SK-N-SH treated with all-trans-retinoic acid at 6 μM for 48 hours (cell line): ENCODE data around the gene RETREG1.

ENCODE experiments used
- ARNTL ChIP-seq: fragments of 450-650 bp; formaldehyde crosslinking; IDR thresholded peaks from 2 replicates; pipeline ENCODE4 v1.5.0; 2020; ENCODE audit warnings: low read depth, mild to moderate bottlenecking, moderate library complexity, borderline replicate concordance
- BACH2 ChIP-seq: fragments of 250-450 bp; sonication (Bioruptor Pico); IDR thresholded peaks from 2 replicates; pipeline ENCODE4 v1.9.0; 2021; ENCODE audit warnings: mild to moderate bottlenecking, borderline replicate concordance
- CSDC2 ChIP-seq: fragments of 250-450 bp; sonication (Bioruptor Pico); IDR thresholded peaks from 2 replicates; pipeline ENCODE4 v1.5.0; 2020; ENCODE audit warnings: mild to moderate bottlenecking, moderate library complexity
- ESRRG ChIP-seq: fragments of 250-450 bp; sonication (Bioruptor Pico); IDR thresholded peaks from 2 replicates; pipeline ENCODE4 v1.6.1; 2021; ENCODE audit warnings: mild to moderate bottlenecking
- ISL1 ChIP-seq: fragments of 250-450 bp; sonication (Bioruptor Pico); IDR thresholded peaks from 2 replicates; pipeline ENCODE4 v2.1.2; 2022; ENCODE audit warnings: mild to moderate bottlenecking, moderate library complexity
- PPARA ChIP-seq: fragments of 250-450 bp; sonication (Bioruptor Pico); IDR thresholded peaks from 2 replicates; pipeline ENCODE4 v1.5.0; 2020; ENCODE audit warnings: mild to moderate bottlenecking, borderline replicate concordance
- RARB ChIP-seq: fragments of 250-450 bp; sonication (Bioruptor Pico); IDR thresholded peaks from 2 replicates; pipeline ENCODE4 v1.8.0; 2021; ENCODE audit warnings: mild to moderate bottlenecking, moderate library complexity
- ZFP3 ChIP-seq: fragments of 250-450 bp; sonication (Bioruptor Pico); IDR thresholded peaks from 2 replicates; pipeline ENCODE4 v1.5.0; 2020; ENCODE audit warnings: mild to moderate bottlenecking, moderate library complexity
- ZFP30 ChIP-seq: fragments of 450-650 bp; formaldehyde crosslinking; IDR thresholded peaks from 2 replicates; pipeline ENCODE4 v1.5.0; 2022; ENCODE audit warnings: mild to moderate bottlenecking, moderate library complexity
- ZNF8 ChIP-seq: fragments of 450-650 bp; formaldehyde crosslinking; IDR thresholded peaks from 2 replicates; pipeline ENCODE4 v1.5.0; 2020; ENCODE audit warnings: mild to moderate bottlenecking, moderate library complexity
- TF ChIP-seq, protein P1 (sequence below): fragments of 250-450 bp; sonication (Bioruptor Pico); IDR thresholded peaks from 2 replicates; pipeline ENCODE4 v1.8.0; 2020; ENCODE audit warnings: mild to moderate bottlenecking, moderate library complexity, borderline replicate concordance
- TF ChIP-seq, protein P2 (sequence below): fragments of 250-450 bp; sonication (Bioruptor Pico); IDR thresholded peaks from 2 replicates; pipeline ENCODE4 v1.5.1; 2020; ENCODE audit warnings: low read depth, mild to moderate bottlenecking, moderate library complexity
- TF ChIP-seq, protein P3 (sequence below): fragments of 250-450 bp; sonication (Bioruptor Pico); IDR thresholded peaks from 2 replicates; pipeline ENCODE4 v1.5.1; 2021; ENCODE audit warnings: mild to moderate bottlenecking, moderate library complexity

DNA sequence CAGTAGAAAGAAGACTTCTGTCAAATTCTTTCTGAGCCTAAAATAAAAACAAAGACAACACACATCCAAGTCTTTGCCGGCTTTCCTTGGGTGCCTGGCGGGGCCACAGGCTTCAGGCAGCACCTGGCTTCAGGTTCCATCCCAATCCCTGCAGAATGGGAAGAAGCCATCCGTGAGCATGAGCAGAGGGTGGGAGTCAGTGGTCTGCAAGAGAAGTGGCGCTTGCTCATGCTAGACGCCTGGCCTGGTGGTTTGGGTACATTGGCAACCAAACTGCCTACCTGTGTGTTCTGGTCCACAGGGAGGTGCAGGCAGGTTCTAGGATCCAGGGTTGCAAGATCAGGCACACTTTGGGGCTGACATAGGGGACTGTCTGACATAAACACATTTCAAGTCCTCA is 47.6 kb upstream of the RETREG1 start:
- TF ChIP-seq ARNTL (CRISPR knock-in tag) (no peak), ZFP30 (no peak), PPARA (CRISPR knock-in tag) (no peak), ZNF8 (CRISPR knock-in tag) (no peak), CSDC2 (CRISPR knock-in tag) (no peak), ISL1 (CRISPR knock-in tag) (no peak), ESRRG (CRISPR knock-in tag) (no peak), ZFP3 (CRISPR knock-in tag) (no peak), RARB (CRISPR knock-in tag) (no peak), BACH2 (CRISPR knock-in tag) (no peak)
- TF ChIP-seq, protein P1, sequence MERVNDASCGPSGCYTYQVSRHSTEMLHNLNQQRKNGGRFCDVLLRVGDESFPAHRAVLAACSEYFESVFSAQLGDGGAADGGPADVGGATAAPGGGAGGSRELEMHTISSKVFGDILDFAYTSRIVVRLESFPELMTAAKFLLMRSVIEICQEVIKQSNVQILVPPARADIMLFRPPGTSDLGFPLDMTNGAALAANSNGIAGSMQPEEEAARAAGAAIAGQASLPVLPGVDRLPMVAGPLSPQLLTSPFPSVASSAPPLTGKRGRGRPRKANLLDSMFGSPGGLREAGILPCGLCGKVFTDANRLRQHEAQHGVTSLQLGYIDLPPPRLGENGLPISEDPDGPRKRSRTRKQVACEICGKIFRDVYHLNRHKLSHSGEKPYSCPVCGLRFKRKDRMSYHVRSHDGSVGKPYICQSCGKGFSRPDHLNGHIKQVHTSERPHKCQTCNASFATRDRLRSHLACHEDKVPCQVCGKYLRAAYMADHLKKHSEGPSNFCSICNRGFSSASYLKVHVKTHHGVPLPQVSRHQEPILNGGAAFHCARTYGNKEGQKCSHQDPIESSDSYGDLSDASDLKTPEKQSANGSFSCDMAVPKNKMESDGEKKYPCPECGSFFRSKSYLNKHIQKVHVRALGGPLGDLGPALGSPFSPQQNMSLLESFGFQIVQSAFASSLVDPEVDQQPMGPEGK (CRISPR knock-in tag), result no peak
- TF ChIP-seq, protein P2, sequence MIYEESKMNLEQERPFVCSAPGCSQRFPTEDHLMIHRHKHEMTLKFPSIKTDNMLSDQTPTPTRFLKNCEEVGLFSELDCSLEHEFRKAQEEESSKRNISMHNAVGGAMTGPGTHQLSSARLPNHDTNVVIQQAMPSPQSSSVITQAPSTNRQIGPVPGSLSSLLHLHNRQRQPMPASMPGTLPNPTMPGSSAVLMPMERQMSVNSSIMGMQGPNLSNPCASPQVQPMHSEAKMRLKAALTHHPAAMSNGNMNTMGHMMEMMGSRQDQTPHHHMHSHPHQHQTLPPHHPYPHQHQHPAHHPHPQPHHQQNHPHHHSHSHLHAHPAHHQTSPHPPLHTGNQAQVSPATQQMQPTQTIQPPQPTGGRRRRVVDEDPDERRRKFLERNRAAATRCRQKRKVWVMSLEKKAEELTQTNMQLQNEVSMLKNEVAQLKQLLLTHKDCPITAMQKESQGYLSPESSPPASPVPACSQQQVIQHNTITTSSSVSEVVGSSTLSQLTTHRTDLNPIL (CRISPR knock-in tag), result no peak
- TF ChIP-seq, protein P3, sequence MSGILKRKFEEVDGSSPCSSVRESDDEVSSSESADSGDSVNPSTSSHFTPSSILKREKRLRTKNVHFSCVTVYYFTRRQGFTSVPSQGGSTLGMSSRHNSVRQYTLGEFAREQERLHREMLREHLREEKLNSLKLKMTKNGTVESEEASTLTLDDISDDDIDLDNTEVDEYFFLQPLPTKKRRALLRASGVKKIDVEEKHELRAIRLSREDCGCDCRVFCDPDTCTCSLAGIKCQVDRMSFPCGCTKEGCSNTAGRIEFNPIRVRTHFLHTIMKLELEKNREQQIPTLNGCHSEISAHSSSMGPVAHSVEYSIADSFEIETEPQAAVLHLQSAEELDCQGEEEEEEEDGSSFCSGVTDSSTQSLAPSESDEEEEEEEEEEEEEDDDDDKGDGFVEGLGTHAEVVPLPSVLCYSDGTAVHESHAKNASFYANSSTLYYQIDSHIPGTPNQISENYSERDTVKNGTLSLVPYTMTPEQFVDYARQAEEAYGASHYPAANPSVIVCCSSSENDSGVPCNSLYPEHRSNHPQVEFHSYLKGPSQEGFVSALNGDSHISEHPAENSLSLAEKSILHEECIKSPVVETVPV, result no peak
